Activated T-helper 1 cell treated with anti-CD3 and anti-CD28 coated beads, Interleukin-2, amount 50 U/mL, for 16 hours (primary cell): Measurements from ENCODE around the gene ADAMTS8.

Experiments
- DNase-seq, 2 donors: peaks; one replicate each; pipeline ENCODE4 v3.0.0-alpha.2; 2020; ENCODE audit warnings: low read depth in 1 of 2, low spot score in 1 of 2

ADAMTS8 gene

GRCh38 chr11:130462931-130463330 lies 34.5 kb upstream of the ADAMTS8 start:
- no peak for DNase-seq

DNA sequence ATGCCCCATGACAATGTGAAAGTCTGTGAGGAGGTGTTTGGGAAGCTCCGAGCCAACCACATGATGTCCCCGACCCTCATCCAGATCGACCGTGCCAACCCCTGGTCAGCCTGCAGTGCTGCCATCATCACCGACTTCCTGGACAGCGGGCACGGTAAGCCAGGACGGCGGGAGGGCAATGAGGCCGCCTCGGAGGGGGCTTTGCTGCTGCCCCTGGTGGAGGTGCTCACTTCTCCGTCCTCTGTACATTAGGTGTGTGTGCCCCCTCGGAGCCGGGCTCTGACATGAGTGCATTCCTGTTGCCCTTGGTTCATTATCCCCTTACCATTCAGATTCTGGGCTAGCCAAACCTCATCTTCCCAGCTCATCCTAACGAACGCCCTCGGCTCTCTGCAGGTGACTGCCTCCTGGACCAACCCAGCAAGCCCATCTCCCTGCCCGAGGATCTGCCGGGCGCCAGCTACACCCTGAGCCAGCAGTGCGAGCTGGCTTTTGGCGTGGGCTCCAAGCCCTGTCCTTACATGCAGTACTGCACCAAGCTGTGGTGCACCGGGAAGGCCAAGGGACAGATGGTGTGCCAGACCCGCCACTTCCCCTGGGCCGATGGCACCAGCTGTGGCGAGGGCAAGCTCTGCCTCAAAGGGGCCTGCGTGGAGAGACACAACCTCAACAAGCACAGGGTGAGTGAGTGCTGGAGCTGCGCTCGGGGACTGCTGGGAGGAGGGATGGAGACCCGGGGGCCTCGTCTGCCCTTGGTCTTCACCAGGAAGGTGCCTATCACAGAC lies 33.9 kb upstream of the ADAMTS8 start:
- DNase-seq = no peak

- no peak for DNase-seq
Measured at GRCh38 chr11:130459521-130459920, 31.1 kb upstream of the ADAMTS8 start.

GRCh38 chr11:130458410-130458729 lies 30.0 kb upstream of the ADAMTS8 start:
- no peak for DNase-seq

- DNase-seq = no peak
Measured at GRCh38 chr11:130457623-130458409, 29.4 kb upstream of the ADAMTS8 start.

GRCh38 chr11:130456286-130456685 lies 27.9 kb upstream of the ADAMTS8 start:
- DNase-seq = no peak

DNA sequence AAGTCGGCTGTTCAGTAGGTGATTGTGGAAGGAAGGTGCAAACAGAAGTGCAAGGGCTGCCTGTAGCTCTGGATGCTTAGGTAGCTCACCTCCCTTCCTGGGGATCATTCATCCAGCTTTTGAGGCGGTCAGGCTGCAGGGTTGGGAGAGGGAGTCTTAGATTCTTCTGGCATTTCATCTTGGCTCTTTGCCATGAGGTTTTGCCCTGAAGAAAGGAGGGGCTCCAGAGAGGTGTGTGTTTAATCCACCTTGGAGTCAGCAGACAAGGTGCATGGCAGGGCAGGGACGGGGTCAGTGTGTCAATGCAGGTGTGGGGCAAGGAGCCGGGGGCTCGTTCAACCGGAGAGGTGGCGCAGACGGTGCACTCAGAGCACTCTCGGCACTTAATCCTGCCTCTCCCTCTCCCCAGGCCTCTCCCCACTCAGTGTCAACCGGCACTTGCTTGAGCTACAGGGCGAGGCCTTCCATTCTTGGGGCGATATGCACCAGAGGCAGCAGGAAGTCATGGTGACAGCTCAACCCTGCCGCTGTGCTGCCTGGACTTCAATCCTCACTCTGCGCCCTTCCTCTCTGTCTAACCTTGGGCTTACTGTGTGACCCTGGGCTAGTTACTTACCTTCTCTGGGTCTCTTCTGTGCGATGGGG lies 27.2 kb upstream of the ADAMTS8 start:
- no peak for DNase-seq

DNA sequence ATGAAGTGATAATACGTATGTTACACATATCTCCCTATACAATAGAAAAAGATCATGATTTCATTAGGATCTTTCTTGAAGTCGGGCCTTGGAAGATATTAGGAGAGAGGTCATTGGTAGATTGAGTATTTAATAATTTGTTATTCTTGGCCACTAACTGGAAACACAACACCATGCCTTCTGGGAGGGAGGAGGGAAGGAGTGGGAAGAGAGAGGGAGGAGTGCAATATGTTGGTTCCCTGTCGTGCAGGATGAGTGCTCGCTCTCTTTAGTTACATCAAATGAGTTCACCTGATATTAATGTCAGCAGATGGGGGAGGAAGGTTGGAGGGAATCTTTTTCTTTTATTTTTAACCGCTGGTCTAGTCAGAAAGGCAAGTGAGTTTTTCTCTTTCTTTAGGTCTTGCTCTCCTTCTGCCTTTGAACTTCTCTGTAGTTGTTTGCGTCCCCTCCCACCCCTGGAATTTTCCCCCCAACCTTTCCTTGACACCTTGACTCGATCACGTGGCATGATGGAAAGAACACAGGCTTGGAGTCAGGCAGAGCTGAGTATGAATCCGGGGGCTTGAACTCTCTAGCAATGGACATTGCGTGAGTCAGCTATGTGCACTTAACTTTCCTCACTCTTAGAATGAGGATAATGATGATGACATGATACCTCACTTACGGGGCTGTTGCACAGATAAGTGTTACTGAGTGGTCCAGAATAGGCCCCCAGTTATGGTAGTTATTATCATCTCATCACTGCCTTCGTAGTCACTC lies 26.3 kb upstream of the ADAMTS8 start:
- no peak for DNase-seq

- DNase-seq = no peak
Measured at GRCh38 chr11:130452940-130453339, 24.5 kb upstream of the ADAMTS8 start.

DNA sequence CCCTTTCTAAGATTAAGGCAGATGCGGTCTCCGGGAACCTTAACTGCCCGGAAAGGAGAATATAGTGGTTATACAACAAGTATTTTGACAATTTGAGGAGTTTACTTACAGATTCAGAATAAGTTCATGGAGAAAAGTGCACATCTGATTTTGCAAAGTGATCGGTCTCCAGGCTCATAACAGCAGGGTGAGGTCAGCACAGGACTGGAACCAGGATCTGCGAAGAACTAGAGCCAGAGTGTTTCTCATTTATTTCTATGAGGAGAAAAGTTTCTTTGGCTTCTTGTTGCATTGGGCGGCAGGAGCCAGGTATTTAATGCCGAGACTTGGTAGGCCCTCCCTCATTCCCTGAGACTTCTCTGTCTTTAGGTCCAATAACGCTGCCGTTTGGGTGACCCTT lies 23.8 kb upstream of the ADAMTS8 start:
- no peak for DNase-seq

- no peak for DNase-seq
Measured at GRCh38 chr11:130451231-130452019, 23.0 kb upstream of the ADAMTS8 start.

DNA sequence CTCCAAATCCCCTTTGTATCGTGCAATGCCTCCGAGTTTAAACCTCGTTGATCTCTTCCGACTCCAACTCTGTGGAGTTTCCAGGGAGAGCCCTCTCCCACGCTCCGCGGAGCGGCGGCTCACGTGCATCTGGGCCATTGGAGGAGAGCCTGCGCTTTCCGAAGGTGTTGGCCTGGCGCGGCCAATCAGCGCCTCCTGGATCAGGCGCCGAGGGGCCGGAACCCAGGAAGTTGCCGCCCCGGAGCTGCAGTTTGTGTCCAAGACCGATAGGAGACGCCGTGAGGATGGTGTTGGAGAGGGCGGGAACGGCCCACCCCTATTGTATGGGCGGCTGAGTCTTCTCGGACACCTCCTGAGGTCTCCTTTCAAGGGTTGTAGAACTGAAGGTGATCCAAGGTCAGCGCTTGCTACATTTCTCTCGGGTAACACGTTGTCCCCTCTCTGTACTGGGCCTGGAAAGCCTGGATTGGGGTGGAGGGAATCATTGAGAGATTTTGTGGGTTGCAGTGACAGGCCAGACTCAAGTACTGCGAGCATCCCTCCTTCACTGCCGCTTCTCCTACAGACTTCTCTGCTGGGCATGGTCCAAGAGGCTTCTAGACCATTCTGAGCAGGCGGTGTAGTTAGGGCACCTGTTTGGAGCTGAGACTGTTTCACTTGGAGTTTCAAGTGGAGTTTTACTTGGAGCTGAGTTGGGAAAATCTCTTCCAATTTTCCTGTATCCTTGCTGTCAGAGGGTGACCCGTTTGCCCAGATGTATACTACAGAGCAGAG lies 21.8 kb upstream of the ADAMTS8 start:
- no peak for DNase-seq

GRCh38 chr11:130449310-130449990 lies 21.0 kb upstream of the ADAMTS8 start:
- no peak for DNase-seq

DNA sequence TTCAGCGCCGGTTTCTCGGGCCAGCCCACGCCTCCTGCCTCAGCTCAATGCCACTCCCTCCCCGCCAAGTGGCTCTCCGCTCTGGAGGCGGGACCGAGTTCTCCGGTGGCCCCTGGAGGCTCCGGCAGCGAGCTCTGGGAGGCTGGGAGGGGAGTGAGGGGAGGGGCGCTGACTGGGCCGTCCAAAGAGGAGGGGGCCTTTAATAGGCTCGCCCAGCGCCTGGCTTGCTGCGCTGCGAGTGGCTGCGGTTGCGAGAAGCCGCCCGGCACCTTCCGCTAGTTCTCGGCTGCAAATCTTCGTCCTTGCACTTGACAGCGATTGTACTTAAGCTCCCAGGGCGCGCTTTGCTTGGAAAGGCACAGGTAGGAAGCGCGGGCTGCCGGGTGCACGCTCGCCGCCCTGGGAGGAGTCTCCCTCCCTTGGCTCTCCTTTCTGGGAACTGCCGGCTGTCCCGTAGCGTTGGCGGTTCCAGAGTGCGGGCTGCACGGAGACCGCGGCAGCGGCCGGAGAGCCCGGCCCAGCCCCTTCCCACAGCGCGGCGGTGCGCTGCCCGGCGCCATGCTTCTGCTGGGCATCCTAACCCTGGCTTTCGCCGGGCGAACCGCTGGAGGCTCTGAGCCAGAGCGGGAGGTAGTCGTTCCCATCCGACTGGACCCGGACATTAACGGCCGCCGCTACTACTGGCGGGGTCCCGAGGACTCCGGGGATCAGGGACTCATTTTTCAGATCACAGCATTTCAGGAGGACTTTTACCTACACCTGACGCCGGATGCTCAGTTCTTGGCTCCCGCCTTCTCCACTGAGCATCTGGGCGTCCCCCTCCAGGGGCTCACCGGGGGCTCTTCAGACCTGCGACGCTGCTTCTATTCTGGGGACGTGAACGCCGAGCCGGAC lies 20.3 kb upstream of the ADAMTS8 start, which contains the start of gene ADAMTS15:
Gene ADAMTS15, plus strand, starts transcription at position 230 of the 894 bp plus-strand sequence. Its CDS starts 329 bp downstream, at position 559.
- DNase-seq = no peak

- no peak for DNase-seq
Measured at GRCh38 chr11:130448039-130448415, 19.6 kb upstream of the ADAMTS8 start.

DNA sequence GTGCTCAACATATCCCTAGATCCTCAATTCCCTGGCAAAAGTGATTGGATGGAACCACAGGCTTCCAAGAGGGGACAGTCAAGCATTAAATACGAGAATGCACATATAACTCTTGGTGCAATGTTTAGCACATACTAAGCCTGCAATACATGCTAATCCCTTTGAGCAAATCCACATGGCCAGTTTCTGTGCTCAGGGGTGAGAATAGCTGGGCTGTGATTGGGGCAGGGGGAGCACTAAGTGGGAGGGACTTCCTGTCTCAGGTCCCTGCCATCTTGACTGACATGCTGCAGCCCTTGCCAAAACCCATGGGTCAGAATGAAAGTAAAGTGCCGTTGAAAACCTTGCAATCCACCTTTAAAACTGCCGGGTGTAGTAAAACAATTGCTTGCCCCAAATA lies 17.4 kb upstream of the ADAMTS8 start:
- DNase-seq = no peak

DNA sequence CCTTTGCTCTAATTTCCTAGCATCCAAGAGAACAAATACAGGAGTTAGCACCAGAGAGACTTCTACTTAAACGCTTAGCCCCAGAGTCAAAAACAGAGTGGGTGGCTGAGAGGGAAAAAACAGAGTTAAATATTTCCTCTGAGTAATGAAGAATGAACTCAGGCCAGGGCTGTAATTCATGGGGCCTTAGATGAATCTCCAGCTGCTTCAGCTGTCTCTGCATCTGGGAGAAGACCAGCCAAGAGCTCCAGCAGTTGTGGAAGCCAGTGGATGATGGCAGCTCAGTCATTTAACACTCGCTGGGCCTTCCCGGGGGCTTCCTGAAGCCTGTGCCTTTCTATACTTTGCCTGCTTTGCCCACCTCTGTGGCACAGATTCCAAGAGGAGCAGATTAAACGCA lies 14.3 kb upstream of the ADAMTS8 start:
- DNase-seq = no peak

DNA sequence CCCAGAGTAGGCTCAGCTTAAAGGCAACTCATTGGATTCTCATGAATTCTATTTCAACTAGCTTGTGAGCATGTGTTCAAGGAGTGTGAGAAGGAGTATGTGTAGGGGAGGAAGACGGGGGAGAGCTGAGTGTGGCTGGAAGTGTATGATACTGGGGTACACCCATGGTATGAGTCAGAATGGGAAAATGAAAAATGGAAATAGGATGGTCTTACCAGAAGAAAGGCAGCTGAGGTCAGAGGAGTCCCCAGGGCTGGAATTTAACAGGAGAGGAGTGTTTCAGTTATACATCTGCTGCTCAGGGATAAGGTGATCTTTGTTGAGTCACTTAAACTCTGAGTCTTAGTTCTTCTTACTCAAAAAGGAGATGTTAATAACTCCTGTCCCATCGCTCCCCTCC lies 13.3 kb upstream of the ADAMTS8 start:
- no peak for DNase-seq
